ENCODE measurements around the gene DISC1.

GRCh38 chr1:231954751-231955150 lies 328.2 kb downstream of the DISC1 start:
- TF ChIP-seq, protein P1, sequence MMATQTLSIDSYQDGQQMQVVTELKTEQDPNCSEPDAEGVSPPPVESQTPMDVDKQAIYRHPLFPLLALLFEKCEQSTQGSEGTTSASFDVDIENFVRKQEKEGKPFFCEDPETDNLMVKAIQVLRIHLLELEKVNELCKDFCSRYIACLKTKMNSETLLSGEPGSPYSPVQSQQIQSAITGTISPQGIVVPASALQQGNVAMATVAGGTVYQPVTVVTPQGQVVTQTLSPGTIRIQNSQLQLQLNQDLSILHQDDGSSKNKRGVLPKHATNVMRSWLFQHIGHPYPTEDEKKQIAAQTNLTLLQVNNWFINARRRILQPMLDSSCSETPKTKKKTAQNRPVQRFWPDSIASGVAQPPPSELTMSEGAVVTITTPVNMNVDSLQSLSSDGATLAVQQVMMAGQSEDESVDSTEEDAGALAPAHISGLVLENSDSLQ (IDR thresholded peaks at IDR 0.05): no peak
- no peak for TF ChIP-seq SP1 (IDR thresholded peaks at IDR 0.05)
- no peak for TF ChIP-seq NFRKB (IDR thresholded peaks at IDR 0.05)
- no peak for TF ChIP-seq ELF4 (IDR thresholded peaks at IDR 0.05)
- TF ChIP-seq BHLHE40 (IDR thresholded peaks at IDR 0.05; ENCODE audit: borderline replicate concordance): no peak
- no peak for TF ChIP-seq TARDBP (IDR thresholded peaks at IDR 0.05)
